ENCODE measurements around the gene SLC6A17.

SLC6A17 gene

GRCh38 chr1:110107867-110108469 is 42.3 kb upstream of the SLC6A17 start:
- TF ChIP-seq TCF12 (IDR thresholded peaks at IDR 0.05; ENCODE audit: low read depth) = no peak
- TF ChIP-seq CEBPB (IDR thresholded peaks at IDR 0.05) = no peak
- no peak for TF ChIP-seq YY1 (IDR thresholded peaks at IDR 0.05; ENCODE audit: low read depth)
- TF ChIP-seq, protein P1, sequence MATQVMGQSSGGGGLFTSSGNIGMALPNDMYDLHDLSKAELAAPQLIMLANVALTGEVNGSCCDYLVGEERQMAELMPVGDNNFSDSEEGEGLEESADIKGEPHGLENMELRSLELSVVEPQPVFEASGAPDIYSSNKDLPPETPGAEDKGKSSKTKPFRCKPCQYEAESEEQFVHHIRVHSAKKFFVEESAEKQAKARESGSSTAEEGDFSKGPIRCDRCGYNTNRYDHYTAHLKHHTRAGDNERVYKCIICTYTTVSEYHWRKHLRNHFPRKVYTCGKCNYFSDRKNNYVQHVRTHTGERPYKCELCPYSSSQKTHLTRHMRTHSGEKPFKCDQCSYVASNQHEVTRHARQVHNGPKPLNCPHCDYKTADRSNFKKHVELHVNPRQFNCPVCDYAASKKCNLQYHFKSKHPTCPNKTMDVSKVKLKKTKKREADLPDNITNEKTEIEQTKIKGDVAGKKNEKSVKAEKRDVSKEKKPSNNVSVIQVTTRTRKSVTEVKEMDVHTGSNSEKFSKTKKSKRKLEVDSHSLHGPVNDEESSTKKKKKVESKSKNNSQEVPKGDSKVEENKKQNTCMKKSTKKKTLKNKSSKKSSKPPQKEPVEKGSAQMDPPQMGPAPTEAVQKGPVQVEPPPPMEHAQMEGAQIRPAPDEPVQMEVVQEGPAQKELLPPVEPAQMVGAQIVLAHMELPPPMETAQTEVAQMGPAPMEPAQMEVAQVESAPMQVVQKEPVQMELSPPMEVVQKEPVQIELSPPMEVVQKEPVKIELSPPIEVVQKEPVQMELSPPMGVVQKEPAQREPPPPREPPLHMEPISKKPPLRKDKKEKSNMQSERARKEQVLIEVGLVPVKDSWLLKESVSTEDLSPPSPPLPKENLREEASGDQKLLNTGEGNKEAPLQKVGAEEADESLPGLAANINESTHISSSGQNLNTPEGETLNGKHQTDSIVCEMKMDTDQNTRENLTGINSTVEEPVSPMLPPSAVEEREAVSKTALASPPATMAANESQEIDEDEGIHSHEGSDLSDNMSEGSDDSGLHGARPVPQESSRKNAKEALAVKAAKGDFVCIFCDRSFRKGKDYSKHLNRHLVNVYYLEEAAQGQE (IDR thresholded peaks at IDR 0.05; ENCODE audit: low read depth) = no peak
- no peak for TF ChIP-seq TAF1 (IDR thresholded peaks at IDR 0.05; ENCODE audit: low read depth)
- TF ChIP-seq EGR1 (IDR thresholded peaks at IDR 0.05) = no peak
- no peak for TF ChIP-seq EP300 (IDR thresholded peaks at IDR 0.05; ENCODE audit: borderline replicate concordance)
- no peak for TF ChIP-seq NFIC (IDR thresholded peaks at IDR 0.05)
- no peak for TF ChIP-seq ZBTB7A (IDR thresholded peaks at IDR 0.05; ENCODE audit: low read depth)
- TF ChIP-seq FOXM1 (IDR thresholded peaks at IDR 0.05; ENCODE audit: borderline replicate concordance, low read depth) = no peak
- no peak for TF ChIP-seq CREB1 (IDR thresholded peaks at IDR 0.05; ENCODE audit: low read depth)
- no peak for TF ChIP-seq TEAD4 (IDR thresholded peaks at IDR 0.05)
- TF ChIP-seq, protein P2, sequence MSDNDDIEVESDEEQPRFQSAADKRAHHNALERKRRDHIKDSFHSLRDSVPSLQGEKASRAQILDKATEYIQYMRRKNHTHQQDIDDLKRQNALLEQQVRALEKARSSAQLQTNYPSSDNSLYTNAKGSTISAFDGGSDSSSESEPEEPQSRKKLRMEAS (IDR thresholded peaks at IDR 0.05) = no peak
- no peak for TF ChIP-seq USF1 (IDR thresholded peaks at IDR 0.05)
- no peak for TF ChIP-seq RAD21 (IDR thresholded peaks at IDR 0.05; ENCODE audit: low read depth)

DNA sequence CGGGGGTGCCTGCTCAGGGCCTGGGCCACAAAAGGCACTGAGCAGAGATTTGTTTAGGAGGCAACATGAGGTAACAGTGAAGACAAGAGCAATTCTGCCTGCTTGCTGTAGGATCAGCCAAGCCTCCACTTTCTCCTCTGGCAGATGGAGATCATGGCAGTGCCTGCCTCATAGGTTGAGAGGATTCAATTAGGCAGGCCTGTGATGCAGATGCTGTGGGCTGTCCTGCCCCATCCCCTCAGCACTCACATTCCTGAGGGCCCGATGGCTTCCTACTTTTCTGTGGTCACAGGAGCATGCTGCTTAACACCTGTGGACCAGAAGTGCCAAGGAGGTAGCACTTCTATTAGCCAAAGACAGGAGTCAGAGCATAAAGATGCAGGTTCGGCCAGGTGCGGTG is 39.2 kb upstream of the SLC6A17 start:
- TF ChIP-seq YY1 (IDR thresholded peaks at IDR 0.05; ENCODE audit: low read depth) (no peak), TAF1 (IDR thresholded peaks at IDR 0.05; ENCODE audit: low read depth) (no peak), EGR1 (IDR thresholded peaks at IDR 0.05) (no peak), ZBTB7A (IDR thresholded peaks at IDR 0.05; ENCODE audit: low read depth) (no peak), CREB1 (IDR thresholded peaks at IDR 0.05; ENCODE audit: low read depth) (no peak), TEAD4 (IDR thresholded peaks at IDR 0.05) (no peak), RAD21 (IDR thresholded peaks at IDR 0.05; ENCODE audit: low read depth) (no peak), CEBPB (IDR thresholded peaks at IDR 0.05) (no peak), TCF12 (IDR thresholded peaks at IDR 0.05; ENCODE audit: low read depth) (no peak), EP300 (IDR thresholded peaks at IDR 0.05; ENCODE audit: borderline replicate concordance) (no peak), USF1 (IDR thresholded peaks at IDR 0.05) (no peak), FOXM1 (IDR thresholded peaks at IDR 0.05; ENCODE audit: borderline replicate concordance, low read depth) (no peak), NFIC (IDR thresholded peaks at IDR 0.05) (no peak)
- TF ChIP-seq, protein P1 (IDR thresholded peaks at IDR 0.05; ENCODE audit: low read depth) = no peak
- TF ChIP-seq, protein P2 (IDR thresholded peaks at IDR 0.05) = no peak

DNA sequence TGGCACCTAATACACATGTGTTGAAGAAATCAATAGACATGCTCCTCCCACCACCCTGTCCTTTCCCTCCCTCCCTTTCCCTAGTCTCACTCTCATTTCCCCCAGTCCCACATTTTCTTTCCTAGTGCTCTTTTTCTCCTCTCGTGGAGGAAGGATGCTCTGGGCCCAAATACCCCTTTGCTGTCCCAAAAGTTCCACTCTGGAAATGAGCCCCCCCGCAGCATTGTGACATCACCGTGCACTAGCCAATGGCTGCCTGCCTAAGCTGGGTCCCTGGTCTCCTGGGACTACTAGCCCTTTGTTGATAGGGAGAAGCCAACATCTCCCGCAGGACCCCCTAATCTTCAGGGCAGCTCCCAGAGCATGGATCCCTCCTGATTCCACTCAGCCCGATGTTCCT is 38.2 kb upstream of the SLC6A17 start, which contains the start of gene UBL4B:
Gene UBL4B (plus strand): TSS at position 301 of the 400 bp plus-strand sequence. CDS start 92 bp downstream, at position 393.
- TF ChIP-seq, protein P1 (IDR thresholded peaks at IDR 0.05; ENCODE audit: low read depth) = no peak
- TF ChIP-seq CREB1 (IDR thresholded peaks at IDR 0.05; ENCODE audit: low read depth) = no peak
- no peak for TF ChIP-seq TCF12 (IDR thresholded peaks at IDR 0.05; ENCODE audit: low read depth)
- no peak for TF ChIP-seq CEBPB (IDR thresholded peaks at IDR 0.05)
- no peak for TF ChIP-seq TAF1 (IDR thresholded peaks at IDR 0.05; ENCODE audit: low read depth)
- TF ChIP-seq, protein P2 (IDR thresholded peaks at IDR 0.05) = no peak
- no peak for TF ChIP-seq ZBTB7A (IDR thresholded peaks at IDR 0.05; ENCODE audit: low read depth)
- TF ChIP-seq RAD21 (IDR thresholded peaks at IDR 0.05; ENCODE audit: low read depth) = no peak
- no peak for TF ChIP-seq USF1 (IDR thresholded peaks at IDR 0.05)
- TF ChIP-seq FOXM1 (IDR thresholded peaks at IDR 0.05; ENCODE audit: borderline replicate concordance, low read depth) = no peak
- no peak for TF ChIP-seq EGR1 (IDR thresholded peaks at IDR 0.05)
- no peak for TF ChIP-seq YY1 (IDR thresholded peaks at IDR 0.05; ENCODE audit: low read depth)
- no peak for TF ChIP-seq NFIC (IDR thresholded peaks at IDR 0.05)
- no peak for TF ChIP-seq EP300 (IDR thresholded peaks at IDR 0.05; ENCODE audit: borderline replicate concordance)
- no peak for TF ChIP-seq TEAD4 (IDR thresholded peaks at IDR 0.05)

All from Ishikawa (cell line).